Measurements from ENCODE around the gene CPSF6. TPM values are rescaled to one million over a fixed set of nuclear protein-coding genes. Genes with fewer than 3 reads are reported as not detected.
A peak's percentile ranks its signal among the peaks of the same experiment; 100 is the strongest.

CPSF6 gene
- total and polyA plus RNA-seq, 9 donors = 24.7 to 98.0 (median 64.0) TPM

DNA sequence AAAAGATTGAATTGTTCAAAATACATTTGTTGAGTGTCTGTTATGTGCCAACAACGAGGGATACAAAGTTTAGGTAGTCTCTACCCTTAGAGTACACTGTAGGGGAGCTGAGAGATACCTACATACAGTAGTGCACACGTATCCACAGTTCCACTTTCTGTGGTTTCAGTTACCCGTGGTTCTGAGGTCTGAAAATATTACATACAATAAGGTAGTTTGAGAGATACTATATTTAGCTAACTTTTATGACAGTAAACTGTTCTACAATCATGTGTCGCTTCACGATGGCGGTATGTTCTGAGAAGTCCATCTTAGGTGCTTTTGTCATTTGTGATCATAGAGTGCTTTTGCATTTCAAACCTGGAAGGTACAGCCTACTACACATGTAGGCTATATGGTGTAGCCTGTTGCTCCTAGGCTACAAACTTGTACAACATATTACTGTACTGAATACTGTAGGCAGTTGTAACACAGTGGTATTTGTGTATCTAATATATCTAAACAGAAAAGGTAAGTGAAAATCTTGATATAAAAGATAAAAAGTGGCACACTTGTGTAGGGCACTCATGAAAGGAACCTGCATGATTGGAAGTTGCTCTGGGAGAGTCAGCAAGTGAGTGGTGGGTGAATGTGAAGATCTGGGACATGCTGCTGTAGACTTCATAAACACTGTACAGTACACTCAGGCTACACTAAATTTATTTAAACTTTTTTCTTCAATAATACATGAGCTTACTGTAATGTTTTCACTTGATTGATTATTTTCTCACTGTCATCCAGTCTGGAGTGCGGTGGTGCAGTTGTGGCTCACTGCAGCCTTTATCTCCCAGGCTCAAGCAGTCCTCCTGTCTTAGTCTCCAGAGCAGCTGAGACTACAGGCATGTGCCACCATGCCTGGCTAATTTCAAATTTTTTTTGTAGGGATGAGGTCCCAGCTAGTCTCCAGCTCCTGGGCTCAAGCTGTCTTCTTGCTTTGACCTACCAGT is 4.0 kb downstream of the CPSF6 start:
- intact Hi-C loops (cut with DNase I) = no loop called here

DNA sequence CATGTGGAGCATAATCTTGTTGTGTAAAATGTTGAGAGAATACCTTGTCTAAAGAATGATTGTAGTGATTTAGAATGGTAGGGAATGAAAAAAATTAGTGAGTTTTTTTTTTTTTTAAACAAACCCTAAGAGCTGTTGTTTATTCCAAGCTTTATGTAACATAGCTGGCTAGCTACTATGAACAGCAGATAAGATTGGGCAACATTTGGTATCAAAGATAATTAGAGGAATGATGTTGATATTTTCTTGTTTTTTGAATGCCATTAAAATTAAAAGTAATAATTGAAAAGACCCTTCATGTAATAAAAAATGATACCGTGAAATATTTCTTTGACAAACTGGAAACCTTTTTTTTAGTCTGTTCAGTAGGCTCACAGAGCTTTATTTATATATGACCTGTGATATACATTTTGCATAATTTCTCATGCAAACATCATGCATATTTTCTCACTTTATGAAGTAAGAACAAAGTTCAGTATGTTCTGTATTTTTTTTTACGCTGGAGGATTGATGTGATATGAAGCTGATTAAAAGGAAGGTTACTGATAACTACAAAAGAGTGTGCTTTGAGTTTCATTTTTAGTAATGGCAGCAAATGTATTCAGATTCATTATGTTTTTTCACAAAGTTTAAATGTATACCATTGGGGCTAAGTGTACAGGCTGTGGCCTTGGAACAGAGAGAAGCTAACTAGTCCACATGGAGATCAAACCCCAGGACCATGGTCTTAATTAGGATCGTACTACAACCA is 8.1 kb downstream of the CPSF6 start:
- H3K9me3 ChIP-seq = no peaks in the 10 kb centered on the region
- no peak for TF ChIP-seq EP300 (IDR thresholded peaks at IDR 0.05)
- TF ChIP-seq CTCF (IDR thresholded peaks at IDR 0.05) = no peak
- TF ChIP-seq POLR2A (IDR thresholded peaks at IDR 0.05) = no peak
- peak overlapping the region in 1 of 2 donors; percentile 31 for H3K27ac ChIP-seq
- DNase-seq = no peak
- WGBS, 3 donors = 42 to 61% (median 44%) methylated on average over 3 of the region's 3 CpGs
- H3K27me3 ChIP-seq = no peaks in the 10 kb centered on the region
- intact Hi-C loops (cut with DNase I) = no loop called here
- H3K4me3 ChIP-seq = no peak overlapping the region
- H3K36me3 ChIP-seq = no peaks in the 10 kb centered on the region
- H3K4me1 ChIP-seq (ENCODE audit: insufficient read depth) = peaks cover 14% of the 10 kb centered on the region

More for the DNA sequence above, 4.0 kb downstream of the CPSF6 start:
- no peak overlapping the region for H3K27ac ChIP-seq
- TF ChIP-seq EP300 (IDR thresholded peaks at IDR 0.05) = no peak
- TF ChIP-seq POLR2A (IDR thresholded peaks at IDR 0.05) = no peak
- no peak for TF ChIP-seq CTCF (IDR thresholded peaks at IDR 0.05)
- H3K4me3 ChIP-seq = no peak overlapping the region
- no peaks in the 10 kb centered on the region for H3K36me3 ChIP-seq
- DNase-seq = no peak
- WGBS, 3 donors = 74 to 81% (median 80%) methylated on average over 7 of the region's 7 CpGs
- H3K9me3 ChIP-seq = no peaks in the 10 kb centered on the region
- H3K4me1 ChIP-seq (ENCODE audit: insufficient read depth) = peaks cover 19% of the 10 kb centered on the region
- H3K27me3 ChIP-seq = no peaks in the 10 kb centered on the region

GRCh38 chr12:69252033-69252432 is 12.7 kb downstream of the CPSF6 start:
- Histone ChIP-seq H3K27ac (no peak overlapping the region), H3K27me3 (no peaks in the 10 kb centered on the region), H3K36me3 (no peaks in the 10 kb centered on the region), H3K9me3 (no peaks in the 10 kb centered on the region), H3K4me1 (ENCODE audit: insufficient read depth) (no peaks in the 10 kb centered on the region), H3K4me3 (no peak overlapping the region)
- DNase-seq = no peak
- no peak for TF ChIP-seq CTCF (IDR thresholded peaks at IDR 0.05)
- TF ChIP-seq EP300 (IDR thresholded peaks at IDR 0.05) = no peak
- no peak for TF ChIP-seq POLR2A (IDR thresholded peaks at IDR 0.05)
- intact Hi-C loops (cut with DNase I) = loop anchor here in 1 of 4 donors (10.0 kb wide), 1 partner anchor 417 kb away; no protein-coding TSS in a partner anchor
- 4 to 14% (median 6%) methylated on average over 1 of the region's 1 CpG for WGBS, 3 donors

DNA sequence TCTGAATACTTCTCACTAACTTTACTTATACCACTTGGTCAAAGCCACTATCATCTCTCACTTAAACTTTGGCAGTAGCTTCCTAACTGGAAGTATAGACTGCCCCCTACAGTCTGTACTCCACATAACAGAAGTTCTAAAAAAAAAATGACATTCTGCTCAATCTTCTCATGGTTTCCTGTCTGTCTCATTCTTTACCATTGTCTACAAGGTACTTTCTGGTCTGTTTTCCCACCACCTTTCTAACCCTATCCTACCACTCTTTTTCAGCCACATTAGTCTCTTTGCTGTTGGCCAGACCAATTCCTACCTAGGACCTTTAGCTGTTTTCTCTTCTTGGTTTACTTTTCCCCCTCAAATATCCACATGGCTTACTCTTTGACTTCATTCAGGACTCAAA is 14.7 kb downstream of the CPSF6 start:
- H3K4me1 ChIP-seq (ENCODE audit: insufficient read depth) = no peaks in the 10 kb centered on the region
- no peak for DNase-seq
- no peaks in the 10 kb centered on the region for H3K9me3 ChIP-seq
- peak in 1 of 3 donors; percentile 18 for TF ChIP-seq CTCF (IDR thresholded peaks at IDR 0.05)
- no peak for TF ChIP-seq EP300 (IDR thresholded peaks at IDR 0.05)
- no peak for TF ChIP-seq POLR2A (IDR thresholded peaks at IDR 0.05)
- no peaks in the 10 kb centered on the region for H3K36me3 ChIP-seq
- no peak overlapping the region for H3K27ac ChIP-seq
- no peaks in the 10 kb centered on the region for H3K27me3 ChIP-seq
- no peak overlapping the region for H3K4me3 ChIP-seq
- intact Hi-C loops (cut with DNase I) = loop anchor here in 1 of 4 donors (10.0 kb wide), 1 partner anchor 419 kb away; no protein-coding TSS in a partner anchor
